GM21723 (cell line): ENCODE data around the gene ENTPD1.
"Not testable (repeated sequence)": the region's sequence is repeated elsewhere in the genome, so short reads cannot be mapped to it uniquely, and the experiment has no call there.

Experiments
- ATAC-seq: cut with Tn5 transposase; IDR thresholded peaks from one replicate; pipeline ENCODE4 v1.9.1; 2021; ENCODE audit warnings: mild to moderate bottlenecking, moderate library complexity; ENCODE audit not compliant: unreplicated experiment

ENTPD1 gene

GRCh38 chr10:95793401-95794045 is 37.6 kb downstream of the ENTPD1 start:
- peak; percentile 47 for ATAC-seq

- ATAC-seq, result no peak
Measured at GRCh38 chr10:95794195-95794594, 38.2 kb downstream of the ENTPD1 start.

GRCh38 chr10:95795602-95796001 is 39.6 kb downstream of the ENTPD1 start:
- ATAC-seq, result no peak

- no peak for ATAC-seq
Measured at GRCh38 chr10:95796504-95796903, 40.5 kb downstream of the ENTPD1 start.

GRCh38 chr10:95798096-95798855 is 42.3 kb downstream of the ENTPD1 start:
- no peak for ATAC-seq

GRCh38 chr10:95800286-95800685 is 44.3 kb downstream of the ENTPD1 start:
- not testable (repeated sequence) for ATAC-seq

GRCh38 chr10:95806687-95807380 is 50.9 kb downstream of the ENTPD1 start:
- ATAC-seq, result not testable (repeated sequence)

GRCh38 chr10:95808705-95809308 is 52.8 kb downstream of the ENTPD1 start:
- ATAC-seq, result not testable (repeated sequence)

- ATAC-seq, result no peak
Measured at GRCh38 chr10:95809370-95810197, 53.6 kb downstream of the ENTPD1 start.

GRCh38 chr10:95810198-95810976 is 54.4 kb downstream of the ENTPD1 start:
- no peak for ATAC-seq

GRCh38 chr10:95813054-95813685 is 57.2 kb downstream of the ENTPD1 start:
- no peak for ATAC-seq

GRCh38 chr10:95814011-95814727 is 58.2 kb downstream of the ENTPD1 start:
- ATAC-seq, result no peak

- no peak for ATAC-seq
Measured at GRCh38 chr10:95815133-95815532, 59.2 kb downstream of the ENTPD1 start.

GRCh38 chr10:95815701-95816240 is 59.8 kb downstream of the ENTPD1 start:
- no peak for ATAC-seq

GRCh38 chr10:95818010-95818409 is 62.0 kb downstream of the ENTPD1 start:
- no peak for ATAC-seq

- no peak for ATAC-seq
Measured at GRCh38 chr10:95818668-95819067, 62.7 kb downstream of the ENTPD1 start.

- no peak for ATAC-seq
Measured at GRCh38 chr10:95819620-95820329, 63.8 kb downstream of the ENTPD1 start.

- ATAC-seq, result peak; percentile 45
Measured at GRCh38 chr10:95820363-95820762, 64.4 kb downstream of the ENTPD1 start.
